Fibroblast of lung (primary cell): ENCODE results near the gene MRNIP. TPM values are rescaled to one million over a fixed set of nuclear protein-coding genes. Genes with fewer than 3 reads are reported as not detected.

Experiments used
- DNase-seq, 2 donors: peaks; one replicate each; pipeline versions ENCODE4 v3.0.0 to v3.0.0-alpha.2; 2010; ENCODE audit warnings: low read depth in 2 of 2
- H2AFZ ChIP-seq: 2 replicates; pipeline ENCODE4 v1.5.1; 2012; ENCODE audit warnings: low read length, control low read depth, inconsistent platforms
- H3K27ac ChIP-seq: 2 replicates; pipeline ENCODE4 v1.5.1; 2011; ENCODE audit warnings: low read length, control low read depth; ENCODE audit not compliant: insufficient read depth
- H3K27me3 ChIP-seq: 2 replicates; pipeline ENCODE4 v1.5.1; 2011; ENCODE audit warnings: mild to moderate bottlenecking, low read length; ENCODE audit not compliant: control insufficient read depth, insufficient read depth
- H3K36me3 ChIP-seq: 2 replicates; pipeline ENCODE4 v1.5.1; 2011; ENCODE audit warnings: low read length; ENCODE audit not compliant: control insufficient read depth, insufficient read depth
- H3K4me1 ChIP-seq: 2 replicates; pipeline ENCODE4 v1.5.1; 2011; ENCODE audit warnings: low read length; ENCODE audit not compliant: control insufficient read depth, insufficient read depth; ENCODE audit errors: extremely low read depth
- H3K4me2 ChIP-seq: 2 replicates; pipeline ENCODE4 v1.5.1; 2011; ENCODE audit warnings: low read length, control low read depth; ENCODE audit not compliant: insufficient read depth; ENCODE audit errors: extremely low read depth
- H3K4me3 ChIP-seq, 4 experiments: fragments of 200-600 bp in 1 of 4; sonication (generic) in 1 of 4; replicated peaks in 1 of 4; 2 replicates each; pipeline ENCODE4 v1.5.1; 2011 to 2016; ENCODE audit warnings: low read length in 4 of 4, low read depth in 3 of 4, mild to moderate bottlenecking in 3 of 4, control low read depth in 2 of 4, inconsistent platforms in 1 of 4, mixed read lengths in 1 of 4; ENCODE audit not compliant: insufficient read depth in 1 of 4; ENCODE audit errors: control extremely low read depth in 1 of 4
- H3K79me2 ChIP-seq: 2 replicates; pipeline ENCODE4 v1.5.1; 2012; ENCODE audit warnings: mild to moderate bottlenecking, low read length, inconsistent platforms; ENCODE audit not compliant: control insufficient read depth, insufficient read depth
- H3K9ac ChIP-seq: 2 replicates; pipeline ENCODE4 v1.5.1; 2011; ENCODE audit warnings: mild to moderate bottlenecking, low read length, control low read depth; ENCODE audit not compliant: insufficient read depth
- H3K9me3 ChIP-seq: 2 replicates; pipeline ENCODE4 v1.5.1; 2012; ENCODE audit warnings: low read depth, low read length; ENCODE audit not compliant: control insufficient read depth, insufficient read depth
- H4K20me1 ChIP-seq: 2 replicates; pipeline ENCODE4 v1.5.1; 2011; ENCODE audit warnings: low read length; ENCODE audit not compliant: control insufficient read depth, insufficient read depth; ENCODE audit errors: extremely low read depth
- EZH2 ChIP-seq: IDR thresholded peaks from 2 replicates; pipeline ENCODE4 v1.5.1; 2012; ENCODE audit warnings: low read length, control low read depth, mild to moderate bottlenecking; ENCODE audit errors: missing control alignments
- polyA plus RNA-seq, 2 donors: library from polyadenylated mRNA; depleted of rRNA in 1 of 2; stranded (reverse) in 1 of 2; unstranded in 1 of 2; fragments of >200 nt; gene quantifications; 2 replicates each; pipeline ENCODE4 v1.2.1, GENCODE V29; 2011 to 2012; ENCODE audit warnings: missing spikeins in 1 of 2
- total RNA-seq: library from RNA; depleted of rRNA; stranded (reverse); fragments of >200 nt; gene quantifications from 2 replicates; pipeline ENCODE4 v1.2.1, GENCODE V29; 2014
- TF ChIP-seq, protein P1 (sequence below), 2 donors: IDR thresholded peaks in 1 of 2; conservative IDR thresholded peaks in 1 of 2; 1 replicate in 1 of 2; 2 replicates in 1 of 2; pipeline ENCODE4 v1.5.1; 2011 to 2012; ENCODE audit warnings: low read length in 2 of 2, control low read depth in 1 of 2, inconsistent platforms in 1 of 2, low read depth in 1 of 2, mild to moderate bottlenecking in 1 of 2

The MRNIP gene
- total and polyA plus RNA-seq, 2 donors (not counting 1 experiment from before 2014, with no cell fraction given), result 8.6 to 21.0 TPM

DNA sequence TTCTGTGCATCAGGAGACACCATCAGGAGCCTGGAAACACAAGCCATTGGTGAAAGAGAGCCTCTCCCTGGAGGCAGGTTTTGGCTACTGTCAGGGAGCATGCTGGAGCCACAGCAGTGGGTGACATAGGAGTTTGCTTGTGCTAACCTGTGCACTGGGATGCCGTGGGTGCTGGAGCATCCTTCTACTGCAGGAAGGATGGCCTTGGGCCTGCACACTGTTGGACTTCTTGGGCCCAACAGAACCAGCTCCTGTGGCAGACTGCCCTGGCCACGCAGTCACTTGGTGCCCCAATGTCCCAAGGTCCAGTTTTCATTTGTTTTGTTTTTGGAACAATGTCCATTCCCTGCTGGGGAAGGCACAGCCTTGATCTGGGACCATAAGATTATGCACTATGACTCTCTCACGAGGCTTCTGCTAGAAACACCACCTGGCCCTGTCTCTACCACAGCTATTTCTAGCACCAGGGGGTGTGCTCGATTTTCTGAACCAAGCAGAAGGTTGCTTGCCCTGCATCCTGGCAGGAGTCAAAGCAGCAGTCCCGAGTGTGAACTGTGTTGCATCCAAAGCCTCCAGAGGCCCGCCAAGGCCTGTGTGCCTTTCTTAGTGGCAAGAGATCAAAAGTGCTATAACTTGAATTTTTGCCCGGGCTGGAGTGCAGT lies 70.3 kb downstream of the MRNIP start:
- H3K9ac ChIP-seq, result no peak overlapping the region

More for the DNA sequence above, 70.3 kb downstream of the MRNIP start:
- H3K27ac ChIP-seq, result no peak overlapping the region
- no peaks in the 10 kb centered on the region for H3K9me3 ChIP-seq
- no peak for DNase-seq
- H3K4me2 ChIP-seq, result no peak overlapping the region
- no peak overlapping the region for H2AFZ ChIP-seq
- no peaks in the 10 kb centered on the region for H3K4me1 ChIP-seq
- no peaks in the 10 kb centered on the region for H3K27me3 ChIP-seq
- TF ChIP-seq, protein P1, sequence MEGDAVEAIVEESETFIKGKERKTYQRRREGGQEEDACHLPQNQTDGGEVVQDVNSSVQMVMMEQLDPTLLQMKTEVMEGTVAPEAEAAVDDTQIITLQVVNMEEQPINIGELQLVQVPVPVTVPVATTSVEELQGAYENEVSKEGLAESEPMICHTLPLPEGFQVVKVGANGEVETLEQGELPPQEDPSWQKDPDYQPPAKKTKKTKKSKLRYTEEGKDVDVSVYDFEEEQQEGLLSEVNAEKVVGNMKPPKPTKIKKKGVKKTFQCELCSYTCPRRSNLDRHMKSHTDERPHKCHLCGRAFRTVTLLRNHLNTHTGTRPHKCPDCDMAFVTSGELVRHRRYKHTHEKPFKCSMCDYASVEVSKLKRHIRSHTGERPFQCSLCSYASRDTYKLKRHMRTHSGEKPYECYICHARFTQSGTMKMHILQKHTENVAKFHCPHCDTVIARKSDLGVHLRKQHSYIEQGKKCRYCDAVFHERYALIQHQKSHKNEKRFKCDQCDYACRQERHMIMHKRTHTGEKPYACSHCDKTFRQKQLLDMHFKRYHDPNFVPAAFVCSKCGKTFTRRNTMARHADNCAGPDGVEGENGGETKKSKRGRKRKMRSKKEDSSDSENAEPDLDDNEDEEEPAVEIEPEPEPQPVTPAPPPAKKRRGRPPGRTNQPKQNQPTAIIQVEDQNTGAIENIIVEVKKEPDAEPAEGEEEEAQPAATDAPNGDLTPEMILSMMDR (conservative IDR thresholded peaks at IDR 0.05 in 1 of 2, IDR thresholded peaks at IDR 0.05 in 1 of 2; ENCODE audit: low read depth in 1 of 2, low read length in 2 of 2), result no peak
- TF ChIP-seq EZH2, result no peak
- H4K20me1 ChIP-seq, result no peaks in the 10 kb centered on the region
- H3K4me3 ChIP-seq, result no peak overlapping the region
- no peaks in the 10 kb centered on the region for H3K79me2 ChIP-seq
- H3K36me3 ChIP-seq, result no peaks in the 10 kb centered on the region

Other genes starting within 250 kb of the MRNIP start
- gene HNRNPH1, start 235.1 kb downstream of the MRNIP start, total RNA-seq, result 630 and 689 TPM in 2 replicates
- gene HNRNPH1, start 235.1 kb downstream of the MRNIP start, polyA plus RNA-seq, result 214 and 285 TPM in 2 replicates
- not detected in 2 replicates for gene CBY3, start 177.8 kb downstream of the MRNIP start, total RNA-seq
- not detected in 2 replicates for gene CBY3, start 177.8 kb downstream of the MRNIP start, polyA plus RNA-seq
- gene CANX, start 159.8 kb downstream of the MRNIP start, total RNA-seq, result 518 and 589 TPM in 2 replicates
- 560 and 722 TPM in 2 replicates for gene CANX, start 159.8 kb downstream of the MRNIP start, polyA plus RNA-seq
- gene MAML1, start 126.0 kb downstream of the MRNIP start, total RNA-seq, result 5.1 and 6.4 TPM in 2 replicates
- gene MAML1, start 126.0 kb downstream of the MRNIP start, polyA plus RNA-seq, result 7.3 and 7.5 TPM in 2 replicates
- gene LTC4S, start 64.8 kb downstream of the MRNIP start, total RNA-seq, result 0.83 and 4.1 TPM in 2 replicates
- gene LTC4S, start 64.8 kb downstream of the MRNIP start, polyA plus RNA-seq, result 0.32 and 0.78 TPM in 2 replicates
- gene MGAT4B, start 52.0 kb downstream of the MRNIP start, total RNA-seq, result 116 and 157 TPM in 2 replicates
- gene MGAT4B, start 52.0 kb downstream of the MRNIP start, polyA plus RNA-seq, result 172 and 175 TPM in 2 replicates
- gene SQSTM1, start 37.9 kb downstream of the MRNIP start, total RNA-seq, result 1,096 and 1,894 TPM in 2 replicates
- 212 and 310 TPM in 2 replicates for gene SQSTM1, start 37.9 kb downstream of the MRNIP start, polyA plus RNA-seq
- 47.0 and 48.7 TPM in 2 replicates for gene TBC1D9B, start 49.1 kb upstream of the MRNIP start, total RNA-seq
- gene TBC1D9B, start 49.1 kb upstream of the MRNIP start, polyA plus RNA-seq, result 50.4 and 52.7 TPM in 2 replicates
- gene RNF130, start 212.9 kb upstream of the MRNIP start, total RNA-seq, result 14.7 and 18.2 TPM in 2 replicates
- 24.4 and 32.4 TPM in 2 replicates for gene RNF130, start 212.9 kb upstream of the MRNIP start, polyA plus RNA-seq